Activated T-cell treated with anti-CD3 and anti-CD28 coated beads, Interleukin-2, amount 50 U/mL, for 72 hours (primary cell): ENCODE results near the gene INTS1. TPM values are rescaled to one million over a fixed set of nuclear protein-coding genes. Genes with fewer than 3 reads are reported as not detected.
A peak's percentile ranks its signal among the peaks of the same experiment; 100 is the strongest.

Source experiments
- ATAC-seq, 2 donors: fragments of 150-1000 bp; cut with Tn5 transposase; replicated peaks in 1 of 2; 2 replicates each; pipeline ENCODE4 v1.10.0; 2021; ENCODE audit warnings: moderate library complexity in 2 of 2, mild to moderate bottlenecking in 1 of 2
- DNase-seq, 2 donors: peaks; one replicate each; pipeline ENCODE4 v3.0.0; 2021 to 2022; ENCODE audit warnings: mixed read lengths in 1 of 2
- H3K27ac Mint-ChIP-seq: one replicate; pipeline ENCODE4 v1.8.0; 2022; ENCODE audit warnings: mild to moderate bottlenecking, moderate library complexity, mixed read lengths
- H3K27me3 Mint-ChIP-seq: one replicate; pipeline ENCODE4 v1.8.0; 2022; ENCODE audit warnings: low read depth, mixed read lengths
- H3K36me3 Mint-ChIP-seq, 2 donors: one replicate each; pipeline ENCODE4 v1.8.0; 2022; ENCODE audit warnings: mixed read lengths in 2 of 2, mild to moderate bottlenecking in 1 of 2; ENCODE audit not compliant: insufficient read depth in 2 of 2
- H3K4me1 Mint-ChIP-seq: one replicate; pipeline ENCODE4 v1.8.0; 2022; ENCODE audit warnings: low read depth, mixed read lengths
- H3K4me3 Mint-ChIP-seq, 2 donors: one replicate each; pipeline ENCODE4 v1.8.0; 2022; ENCODE audit warnings: mild to moderate bottlenecking in 2 of 2, mixed read lengths in 2 of 2, moderate library complexity in 2 of 2
- H3K9me3 Mint-ChIP-seq, 2 donors: one replicate each; pipeline ENCODE4 v1.8.0; 2022; ENCODE audit warnings: mixed read lengths in 2 of 2
- total RNA-seq, 2 donors: library from RNA; stranded (reverse); gene quantifications; one replicate each; pipeline ENCODE4 v1.2.3, GENCODE V29; 2022

Gene INTS1
- total RNA-seq, 2 donors from 2014 or later, result 57.0 to 63.9 TPM

- H3K9me3 Mint-ChIP-seq, result peaks cover 4 to 5% of the 10 kb centered on the region in 2 donors
- peaks cover 20% of the 10 kb centered on the region for H3K4me1 Mint-ChIP-seq
- peaks cover 3 to 5% of the 10 kb centered on the region in 2 donors for H3K36me3 Mint-ChIP-seq
- ATAC-seq, result no peak
- H3K27ac Mint-ChIP-seq, result no peak overlapping the region
- H3K27me3 Mint-ChIP-seq, result no peaks in the 10 kb centered on the region
- no peak overlapping the region for H3K4me3 Mint-ChIP-seq
- DNase-seq, result no peak
Measured at GRCh38 chr7:1514995-1515401, 10.8 kb upstream of the INTS1 start.

GRCh38 chr7:1514407-1514806 is 10.2 kb upstream of the INTS1 start:
- no peak for DNase-seq

GRCh38 chr7:1513657-1514095 is 9.5 kb upstream of the INTS1 start:
- Mint-ChIP-seq H3K27ac (no peak overlapping the region), H3K4me3 (no peak overlapping the region), H3K4me1 (peaks cover 20% of the 10 kb centered on the region), H3K36me3 (no peaks in the 10 kb centered on the region), H3K9me3 (no peaks in the 10 kb centered on the region), H3K27me3 (no peaks in the 10 kb centered on the region)
- no peak for ATAC-seq
- DNase-seq, result no peak

More at GRCh38 chr7:1514407-1514806, 10.2 kb upstream of the INTS1 start:
- H3K4me3 Mint-ChIP-seq, result no peak overlapping the region
- H3K36me3 Mint-ChIP-seq, result peaks cover 3 to 5% of the 10 kb centered on the region in 2 donors
- peaks cover 20% of the 10 kb centered on the region for H3K4me1 Mint-ChIP-seq
- no peak overlapping the region for H3K27ac Mint-ChIP-seq
- no peak for ATAC-seq
- peaks cover 4 to 5% of the 10 kb centered on the region in 2 donors for H3K9me3 Mint-ChIP-seq
- no peaks in the 10 kb centered on the region for H3K27me3 Mint-ChIP-seq

GRCh38 chr7:1512781-1513656 is 8.8 kb upstream of the INTS1 start:
- Mint-ChIP-seq H3K27ac (no peak overlapping the region), H3K36me3 (no peaks in the 10 kb centered on the region), H3K27me3 (no peaks in the 10 kb centered on the region), H3K4me1 (peaks cover 27% of the 10 kb centered on the region), H3K4me3 (peak overlapping the region; percentile 53 to 69), H3K9me3 (no peaks in the 10 kb centered on the region)
- DNase-seq (peak; percentile 48 to 49), ATAC-seq (peak; percentile 74 to 76)

GRCh38 chr7:1511444-1512422 is 7.5 kb upstream of the INTS1 start:
- H3K4me1 Mint-ChIP-seq, result peaks cover 36% of the 10 kb centered on the region
- DNase-seq, result no peak
- ATAC-seq, result no peak
- H3K9me3 Mint-ChIP-seq, result no peaks in the 10 kb centered on the region
- no peak overlapping the region for H3K27ac Mint-ChIP-seq
- H3K36me3 Mint-ChIP-seq, result no peaks in the 10 kb centered on the region
- no peak overlapping the region for H3K4me3 Mint-ChIP-seq
- no peaks in the 10 kb centered on the region for H3K27me3 Mint-ChIP-seq

- no peak overlapping the region for H3K4me3 Mint-ChIP-seq
- H3K4me1 Mint-ChIP-seq, result peaks cover 42% of the 10 kb centered on the region
- DNase-seq, result no peak
- no peaks in the 10 kb centered on the region for H3K27me3 Mint-ChIP-seq
- no peak overlapping the region for H3K27ac Mint-ChIP-seq
- no peaks in the 10 kb centered on the region for H3K36me3 Mint-ChIP-seq
- H3K9me3 Mint-ChIP-seq, result no peaks in the 10 kb centered on the region
- ATAC-seq, result no peak
Measured at GRCh38 chr7:1510780-1511154, 6.6 kb upstream of the INTS1 start.

- no peak overlapping the region for H3K27ac Mint-ChIP-seq
- peak overlapping the region in 1 of 2 donors; percentile 54 for H3K4me3 Mint-ChIP-seq
Measured at GRCh38 chr7:1509226-1509625, 5.0 kb upstream of the INTS1 start.

GRCh38 chr7:1508277-1508758 is 4.1 kb upstream of the INTS1 start:
- no peak overlapping the region for H3K27ac Mint-ChIP-seq
- DNase-seq, result no peak
- peaks cover 47% of the 10 kb centered on the region for H3K4me1 Mint-ChIP-seq
- H3K36me3 Mint-ChIP-seq, result peaks cover 0 to 2% of the 10 kb centered on the region in 2 donors
- ATAC-seq, result no peak
- H3K27me3 Mint-ChIP-seq, result no peaks in the 10 kb centered on the region
- no peaks in the 10 kb centered on the region for H3K9me3 Mint-ChIP-seq
- H3K4me3 Mint-ChIP-seq, result peak overlapping the region in 1 of 2 donors; percentile 29

More at GRCh38 chr7:1509226-1509625, 5.0 kb upstream of the INTS1 start:
- DNase-seq (no peak), ATAC-seq (no peak)
- Mint-ChIP-seq H3K4me1 (peaks cover 50% of the 10 kb centered on the region), H3K9me3 (no peaks in the 10 kb centered on the region), H3K27me3 (no peaks in the 10 kb centered on the region), H3K36me3 (no peaks in the 10 kb centered on the region)

GRCh38 chr7:1505731-1506550 is 1.8 kb upstream of the INTS1 start:
- DNase-seq (peak in 1 of 2 donors; percentile 28), ATAC-seq (no peak)
- Mint-ChIP-seq H3K36me3 (peaks cover 4 to 11% of the 10 kb centered on the region in 2 donors), H3K9me3 (no peaks in the 10 kb centered on the region), H3K4me1 (peaks cover 52% of the 10 kb centered on the region), H3K27ac (no peak overlapping the region), H3K27me3 (no peaks in the 10 kb centered on the region), H3K4me3 (peak overlapping the region; percentile 80 to 93)

GRCh38 chr7:1503390-1503789 is 799 bp downstream of the INTS1 start:
- DNase-seq (no peak), ATAC-seq (no peak)
- peak overlapping the region; percentile 88 for H3K27ac Mint-ChIP-seq
- H3K4me3 Mint-ChIP-seq, result peak overlapping the region; percentile 91 to 93
- no peaks in the 10 kb centered on the region for H3K9me3 Mint-ChIP-seq
- H3K4me1 Mint-ChIP-seq, result peaks cover 57% of the 10 kb centered on the region
- no peaks in the 10 kb centered on the region for H3K27me3 Mint-ChIP-seq
- H3K36me3 Mint-ChIP-seq, result peaks cover 4 to 11% of the 10 kb centered on the region in 2 donors

GRCh38 chr7:1502845-1503244 is 1.3 kb downstream of the INTS1 start:
- Mint-ChIP-seq H3K4me3 (peak overlapping the region; percentile 91 to 93), H3K4me1 (peaks cover 53% of the 10 kb centered on the region), H3K36me3 (peaks cover 4 to 11% of the 10 kb centered on the region in 2 donors), H3K27me3 (no peaks in the 10 kb centered on the region), H3K9me3 (no peaks in the 10 kb centered on the region), H3K27ac (peak overlapping the region; percentile 88)
- ATAC-seq (no peak), DNase-seq (no peak)
